K562 (cell line): Measurements from ENCODE around the gene RIPOR1. TPM values are rescaled to one million over a fixed set of nuclear protein-coding genes. Genes with fewer than 3 reads are reported as not detected.

Source experiments
- BMI1 ChIP-seq: fragments of 150-350 bp; IDR thresholded peaks from 2 replicates; pipeline ENCODE4 v1.6.1; 2014; ENCODE audit warnings: low read length
- CBX2 ChIP-seq: fragments of 200-600 bp; sonication (generic); IDR thresholded peaks from one replicate; pipeline ENCODE4 v1.6.1; 2012; ENCODE audit warnings: mild to moderate bottlenecking, low read length, inconsistent platforms; ENCODE audit not compliant: insufficient read depth, poor library complexity, severe bottlenecking
- COPS2 ChIP-seq: fragments of 450-650 bp; conservative IDR thresholded peaks from 2 replicates; pipeline ENCODE4 v1.6.1; 2016; ENCODE audit warnings: mild to moderate bottlenecking, moderate library complexity
- E4F1 ChIP-seq: fragments of 250-450 bp; sonication (Bioruptor Pico); IDR thresholded peaks from 2 replicates; pipeline ENCODE4 v1.5.0; 2021; ENCODE audit warnings: mild to moderate bottlenecking, borderline replicate concordance
- ESRRA ChIP-seq: fragments of 450-650 bp; IDR thresholded peaks from 2 replicates; pipeline ENCODE4 v1.6.1; 2014; ENCODE audit warnings: low read depth, mild to moderate bottlenecking, moderate library complexity, borderline replicate concordance
- ESRRB ChIP-seq: fragments of 250-450 bp; sonication (Bioruptor Pico); IDR thresholded peaks from 2 replicates; pipeline ENCODE4 v1.5.0; 2020; ENCODE audit warnings: mild to moderate bottlenecking, moderate library complexity, borderline replicate concordance
- HDAC3 ChIP-seq: fragments of 450-650 bp; IDR thresholded peaks from 2 replicates; pipeline ENCODE4 v1.6.1; 2018; ENCODE audit warnings: borderline replicate concordance, mild to moderate bottlenecking, moderate library complexity; ENCODE audit not compliant: partially characterized antibody
- HDGF ChIP-seq: fragments of 450-650 bp; IDR thresholded peaks from 2 replicates; pipeline ENCODE4 v1.6.1; 2016
- IFI16 ChIP-seq: fragments of 250-450 bp; sonication (Bioruptor Pico); IDR thresholded peaks from 2 replicates; pipeline ENCODE4 v2.1.2; 2022; ENCODE audit warnings: mild to moderate bottlenecking, inconsistent platforms
- RBBP5 ChIP-seq: fragments of 200-600 bp; sonication (generic); IDR thresholded peaks from 2 replicates; pipeline ENCODE4 v1.6.1; 2012; ENCODE audit warnings: borderline replicate concordance, mild to moderate bottlenecking, low read length, control low read depth, inconsistent platforms; ENCODE audit not compliant: insufficient read depth, poor library complexity, severe bottlenecking
- REST ChIP-seq, 2 experiments: fragments of 450-650 bp; formaldehyde crosslinking in 1 of 2; IDR thresholded peaks; 2 replicates each; pipeline versions ENCODE4 v1.4.0 to v1.6.1; 2014 to 2020; ENCODE audit warnings: mild to moderate bottlenecking in 2 of 2, borderline replicate concordance in 1 of 2, low read depth in 1 of 2
- ZFP30 ChIP-seq: fragments of 250-450 bp; sonication (Bioruptor Pico); IDR thresholded peaks from 2 replicates; pipeline ENCODE4 v1.8.0; 2022; ENCODE audit warnings: moderate library complexity, mild to moderate bottlenecking, inconsistent platforms, borderline replicate concordance
- ZFPM2 ChIP-seq: fragments of 250-450 bp; sonication (Bioruptor Pico); IDR thresholded peaks from 2 replicates; pipeline ENCODE4 v1.5.1; 2022; ENCODE audit warnings: mild to moderate bottlenecking
- ZNF217 ChIP-seq: sonication (generic); formaldehyde crosslinking; IDR thresholded peaks from 2 replicates; pipeline ENCODE4 v1.8.0; 2022; ENCODE audit warnings: mild to moderate bottlenecking, missing genetic modification reagents
- ZNF224 ChIP-seq: sonication (generic); formaldehyde crosslinking; IDR thresholded peaks from 2 replicates; pipeline ENCODE4 v1.8.0; 2022; ENCODE audit warnings: mild to moderate bottlenecking, missing genetic modification reagents
- ZNF57 ChIP-seq: fragments of 450-650 bp; formaldehyde crosslinking; IDR thresholded peaks from 2 replicates; pipeline ENCODE4 v1.4.0; 2020; ENCODE audit warnings: mild to moderate bottlenecking, moderate library complexity
- ZNF584 ChIP-seq: fragments of 200-800 bp; sonication (Bioruptor generic); IDR thresholded peaks from 2 replicates; pipeline ENCODE4 v1.6.1; 2016; ENCODE audit warnings: low read depth, mild to moderate bottlenecking, missing genetic modification characterization, missing compliant biosample characterization
- polyA plus RNA-seq, 8 experiments: library from polyadenylated mRNA; depleted of rRNA in 4 of 8; stranded (reverse) in 5 of 8; unstranded in 3 of 8; fragments of >200 nt; fragmentation: Nextera tagmentation in 2 of 8; fragmentation: Illumina TruSeq in 1 of 8; extraction: Ambion mirVana in 2 of 8; extraction: Trizol in 1 of 8; gene quantifications; 2 replicates each; pipeline versions ENCODE4 v1.2.1 to v1.2.3, GENCODE V29; 2011 to 2014; ENCODE audit warnings: inconsistent platforms in 1 of 8, missing spikeins in 1 of 8
- total RNA-seq, 7 experiments: library from RNA; depleted of rRNA in 6 of 7; stranded (reverse); fragments of >200 nt in 6 of 7; fragmentation: Illumina TruSeq in 2 of 7; extraction: Trizol in 2 of 7; gene quantifications; 2 replicates each; pipeline versions ENCODE4 v1.2.1 to v1.2.3, GENCODE V29; 2011 to 2021; ENCODE audit warnings: low replicate concordance in 1 of 7

Gene RIPOR1
- total and polyA plus RNA-seq, 9 of the 15 experiments (the other 6 are each of a cell fraction or from before 2014, with no cell fraction given): 0.36 to 31.1 (median 3.0) TPM

- peak; percentile 74; the same call in 1 of the 2 replicates for TF ChIP-seq REST (IDR thresholded peaks at IDR 0.05; ENCODE audit: borderline replicate concordance)
- TF ChIP-seq REST (CRISPR knock-in tag; IDR thresholded peaks at IDR 0.05; ENCODE audit: low read depth): peak; percentile 75; the same call in 1 of the 2 replicates
- no peak for TF ChIP-seq CBX2
- no peak for TF ChIP-seq ZNF217 (CRISPR knock-in tag)
- no peak for TF ChIP-seq ZNF224 (CRISPR knock-in tag)
- no peak for TF ChIP-seq ZFP30
- TF ChIP-seq BMI1: no peak
- no peak for TF ChIP-seq E4F1 (CRISPR knock-in tag)
- no peak for TF ChIP-seq IFI16 (CRISPR knock-in tag)
- TF ChIP-seq RBBP5: no peak
- no peak for TF ChIP-seq COPS2
- TF ChIP-seq ZFPM2 (CRISPR knock-in tag): no peak
- TF ChIP-seq ESRRB (CRISPR knock-in tag): no peak
- TF ChIP-seq HDGF: no peak
- peak; percentile 58; the same call in 1 of the 2 replicates for TF ChIP-seq ESRRA
- no peak for TF ChIP-seq ZNF57 (CRISPR knock-in tag)
- no peak for TF ChIP-seq HDAC3
- no peak for TF ChIP-seq ZNF584 (CRISPR knock-in tag)
Measured at GRCh38 chr16:67521095-67521804, 7.4 kb upstream of the RIPOR1 start (continued).
